Ureter (tissue), 1 donor: ENCODE data around the gene PHACTR4. TPM values are rescaled to one million over a fixed set of nuclear protein-coding genes. Genes with fewer than 3 reads are reported as not detected.
A peak's percentile ranks its signal among the peaks of the same experiment; 100 is the strongest.
"Not testable (repeated sequence)": the region's sequence is repeated elsewhere in the genome, so short reads cannot be mapped to it uniquely, and the experiment has no call there.

Source experiments
- DNase-seq: peaks from one replicate; pipeline ENCODE4 v3.0.0-alpha.2; 2020; ENCODE audit warnings: low spot score
- total RNA-seq: library from RNA; stranded (reverse); gene quantifications from one replicate; pipeline ENCODE4 v1.2.4, GENCODE V29; 2023
- donor health status: DM: yes; HTN: yes; CAD: no.

PHACTR4 gene
- total RNA-seq, 1 donor from 2014 or later, result 44.1 TPM

- DNase-seq, result no peak
These were observed 1.5 kb downstream of the PHACTR4 start for GRCh38 chr1:28371010-28371377.

GRCh38 chr1:28373450-28373849 is 3.9 kb downstream of the PHACTR4 start:
- not testable (repeated sequence) for DNase-seq

- DNase-seq, result no peak
These were observed 4.8 kb downstream of the PHACTR4 start for GRCh38 chr1:28374297-28374696.

- not testable (repeated sequence) for DNase-seq
These were observed 6.1 kb downstream of the PHACTR4 start for GRCh38 chr1:28375598-28375997.

GRCh38 chr1:28376195-28376594 is 6.7 kb downstream of the PHACTR4 start:
- not testable (repeated sequence) for DNase-seq

- no peak for DNase-seq
These were observed 9.4 kb downstream of the PHACTR4 start for GRCh38 chr1:28378906-28379305.

- no peak for DNase-seq
These were observed 10.9 kb downstream of the PHACTR4 start for GRCh38 chr1:28380394-28380793.

GRCh38 chr1:28383785-28384184 is 14.2 kb downstream of the PHACTR4 start:
- not testable (repeated sequence) for DNase-seq

- DNase-seq, result no peak
These were observed 22.6 kb downstream of the PHACTR4 start for GRCh38 chr1:28392027-28392652.

- DNase-seq, result no peak
These were observed 24.6 kb downstream of the PHACTR4 start for GRCh38 chr1:28394136-28394535.

- DNase-seq, result no peak
These were observed 25.6 kb downstream of the PHACTR4 start for GRCh38 chr1:28395181-28395580.

GRCh38 chr1:28401760-28402159 is 32.2 kb downstream of the PHACTR4 start:
- no peak for DNase-seq

GRCh38 chr1:28409090-28409489 is 39.5 kb downstream of the PHACTR4 start:
- no peak for DNase-seq

- DNase-seq, result no peak
These were observed 42.1 kb downstream of the PHACTR4 start for GRCh38 chr1:28411656-28412055.

GRCh38 chr1:28412731-28413130 is 43.2 kb downstream of the PHACTR4 start:
- no peak for DNase-seq

- DNase-seq, result no peak
These were observed 47.1 kb downstream of the PHACTR4 start for GRCh38 chr1:28416509-28417194.

- no peak for DNase-seq
These were observed 47.9 kb downstream of the PHACTR4 start for GRCh38 chr1:28417441-28417922.

- DNase-seq, result no peak
These were observed 48.5 kb downstream of the PHACTR4 start for GRCh38 chr1:28417926-28418637.

- DNase-seq, result no peak
These were observed 52.2 kb downstream of the PHACTR4 start for GRCh38 chr1:28421744-28422143.

- no peak for DNase-seq
These were observed 57.3 kb downstream of the PHACTR4 start for GRCh38 chr1:28426831-28427230.

- DNase-seq, result no peak
These were observed 58.5 kb downstream of the PHACTR4 start for GRCh38 chr1:28428012-28428411.

- peak; percentile 40 for DNase-seq
These were observed 59.5 kb downstream of the PHACTR4 start for GRCh38 chr1:28428990-28429520.
